DMS53 treated with DMSO at 0.1 percent for 48 hours (cell line): ENCODE results near the gene SLC39A11.
A peak's percentile ranks its signal among the peaks of the same experiment; 100 is the strongest.

Experiments used
- DNase-seq: peaks from one replicate; lab custom pipeline; 2025; ENCODE audit not compliant: unreplicated experiment; lab: John Stamatoyannopoulos, UW

Gene SLC39A11

GRCh38 chr17:72702136-72702735, 390.3 kb downstream of the SLC39A11 start:
- peak; percentile 45 for DNase-seq

GRCh38 chr17:72700226-72700625, 392.3 kb downstream of the SLC39A11 start:
- DNase-seq: no peak

GRCh38 chr17:72699545-72699944, 392.9 kb downstream of the SLC39A11 start:
- DNase-seq: no peak

GRCh38 chr17:72697602-72698146, 394.8 kb downstream of the SLC39A11 start:
- DNase-seq: no peak

- DNase-seq: no peak
Observed at GRCh38 chr17:72696721-72697120, 395.8 kb downstream of the SLC39A11 start.

- DNase-seq: no peak
Observed at GRCh38 chr17:72696156-72696555, 396.3 kb downstream of the SLC39A11 start.

- no peak for DNase-seq
Observed at GRCh38 chr17:72693956-72694355, 398.5 kb downstream of the SLC39A11 start.

- no peak for DNase-seq
Observed at GRCh38 chr17:72693151-72693878, 399.2 kb downstream of the SLC39A11 start.

GRCh38 chr17:72692676-72693075, 399.8 kb downstream of the SLC39A11 start:
- no peak for DNase-seq

GRCh38 chr17:72691586-72691985, 400.9 kb downstream of the SLC39A11 start:
- no peak for DNase-seq

GRCh38 chr17:72691017-72691416, 401.5 kb downstream of the SLC39A11 start:
- DNase-seq: no peak

GRCh38 chr17:72687886-72688285, 404.6 kb downstream of the SLC39A11 start:
- no peak for DNase-seq

- no peak for DNase-seq
Observed at GRCh38 chr17:72684405-72685020, 408.0 kb downstream of the SLC39A11 start.

- DNase-seq: peak; percentile 63
Observed at GRCh38 chr17:72683506-72684404, 408.7 kb downstream of the SLC39A11 start.

- DNase-seq: no peak
Observed at GRCh38 chr17:72682605-72683004, 409.9 kb downstream of the SLC39A11 start.

- no peak for DNase-seq
Observed at GRCh38 chr17:72681844-72682243, 410.6 kb downstream of the SLC39A11 start.

- no peak for DNase-seq
Observed at GRCh38 chr17:72677714-72678390, 414.6 kb downstream of the SLC39A11 start.

GRCh38 chr17:72677108-72677507, 415.4 kb downstream of the SLC39A11 start:
- no peak for DNase-seq

GRCh38 chr17:72672729-72673128, 419.8 kb downstream of the SLC39A11 start:
- no peak for DNase-seq

GRCh38 chr17:72671016-72671415, 421.5 kb downstream of the SLC39A11 start:
- DNase-seq: no peak
